GM10266 (cell line): ENCODE measurements around the gene SPATA12.

ENCODE experiments used
- DNase-seq: peaks from one replicate; pipeline ENCODE4 v3.0.0; 2012; ENCODE audit errors: extremely low spot score
- TF ChIP-seq, protein P1 (sequence below): IDR thresholded peaks from 2 replicates; pipeline ENCODE4 v1.5.1; 2012; ENCODE audit warnings: mild to moderate bottlenecking, low read depth; ENCODE audit not compliant: control insufficient read depth, insufficient read depth; ENCODE audit errors: missing control alignments

SPATA12 gene

DNA sequence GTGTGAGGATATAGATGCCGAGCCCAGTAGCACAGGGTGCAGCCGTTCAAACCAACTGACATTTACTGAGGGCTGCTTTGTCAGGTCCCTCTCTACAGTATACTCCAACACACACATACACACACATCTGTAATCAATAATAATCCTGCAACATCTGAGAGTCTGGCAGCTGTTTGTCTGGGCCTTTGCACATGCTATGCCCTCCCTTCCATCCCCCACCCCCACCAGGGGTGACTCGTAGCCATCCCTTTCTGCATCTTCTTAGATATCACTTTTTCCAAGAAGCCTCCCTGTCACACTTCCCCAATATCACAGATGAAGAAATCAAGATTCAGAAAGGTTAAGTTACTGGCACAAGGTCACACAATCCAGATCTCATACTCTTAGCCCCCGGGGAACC, 13.7 kb downstream of the SPATA12 start:
- TF ChIP-seq, protein P1, sequence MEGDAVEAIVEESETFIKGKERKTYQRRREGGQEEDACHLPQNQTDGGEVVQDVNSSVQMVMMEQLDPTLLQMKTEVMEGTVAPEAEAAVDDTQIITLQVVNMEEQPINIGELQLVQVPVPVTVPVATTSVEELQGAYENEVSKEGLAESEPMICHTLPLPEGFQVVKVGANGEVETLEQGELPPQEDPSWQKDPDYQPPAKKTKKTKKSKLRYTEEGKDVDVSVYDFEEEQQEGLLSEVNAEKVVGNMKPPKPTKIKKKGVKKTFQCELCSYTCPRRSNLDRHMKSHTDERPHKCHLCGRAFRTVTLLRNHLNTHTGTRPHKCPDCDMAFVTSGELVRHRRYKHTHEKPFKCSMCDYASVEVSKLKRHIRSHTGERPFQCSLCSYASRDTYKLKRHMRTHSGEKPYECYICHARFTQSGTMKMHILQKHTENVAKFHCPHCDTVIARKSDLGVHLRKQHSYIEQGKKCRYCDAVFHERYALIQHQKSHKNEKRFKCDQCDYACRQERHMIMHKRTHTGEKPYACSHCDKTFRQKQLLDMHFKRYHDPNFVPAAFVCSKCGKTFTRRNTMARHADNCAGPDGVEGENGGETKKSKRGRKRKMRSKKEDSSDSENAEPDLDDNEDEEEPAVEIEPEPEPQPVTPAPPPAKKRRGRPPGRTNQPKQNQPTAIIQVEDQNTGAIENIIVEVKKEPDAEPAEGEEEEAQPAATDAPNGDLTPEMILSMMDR, result no peak
- no peak for DNase-seq

- TF ChIP-seq, protein P1, result no peak
Observed at GRCh38 chr3:57076422-57076951, 16.0 kb downstream of the SPATA12 start.

DNA sequence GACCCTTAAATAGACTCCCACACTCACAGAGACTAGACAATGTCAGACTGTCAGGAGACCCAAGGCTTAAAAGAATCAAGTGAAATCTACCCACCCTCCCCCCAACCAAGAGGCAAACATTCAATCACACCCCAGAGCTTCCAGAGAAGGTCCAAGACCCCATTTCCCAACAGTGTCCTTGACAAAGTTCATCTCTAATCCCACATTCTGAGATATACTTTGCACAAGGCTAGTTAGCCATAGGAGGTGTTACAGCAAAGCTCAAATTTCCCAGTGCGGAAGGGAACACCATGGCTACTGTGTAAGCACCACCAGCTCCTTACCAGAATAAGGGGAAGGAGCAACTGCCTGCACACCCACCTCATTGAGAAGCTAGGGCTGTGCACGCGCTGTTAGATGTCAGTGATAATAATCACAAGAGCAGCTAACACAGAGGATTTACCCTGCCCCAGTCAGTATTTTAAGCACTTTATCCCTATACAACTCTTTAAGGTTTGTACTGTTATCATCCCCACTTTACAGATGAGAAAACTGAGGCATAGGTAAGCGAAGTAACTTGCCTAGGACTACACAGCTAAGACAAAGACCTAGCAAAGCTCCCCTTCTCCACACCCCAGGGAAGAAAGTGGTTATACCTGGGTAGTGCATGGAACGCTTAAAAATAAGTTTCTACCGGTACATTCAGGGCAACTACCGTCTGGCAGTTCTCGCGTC, 17.3 kb downstream of the SPATA12 start:
- DNase-seq, result no peak
- TF ChIP-seq, protein P1, result no peak

More at GRCh38 chr3:57076422-57076951, 16.0 kb downstream of the SPATA12 start:
- no peak for DNase-seq

- DNase-seq, result peak; percentile 51
- TF ChIP-seq, protein P1, result no peak
Observed at GRCh38 chr3:57078344-57078634, 17.8 kb downstream of the SPATA12 start.

GRCh38 chr3:57078635-57079473, 18.4 kb downstream of the SPATA12 start:
- peak; percentile 75 for DNase-seq
- TF ChIP-seq, protein P1, result peak; percentile 49

DNA sequence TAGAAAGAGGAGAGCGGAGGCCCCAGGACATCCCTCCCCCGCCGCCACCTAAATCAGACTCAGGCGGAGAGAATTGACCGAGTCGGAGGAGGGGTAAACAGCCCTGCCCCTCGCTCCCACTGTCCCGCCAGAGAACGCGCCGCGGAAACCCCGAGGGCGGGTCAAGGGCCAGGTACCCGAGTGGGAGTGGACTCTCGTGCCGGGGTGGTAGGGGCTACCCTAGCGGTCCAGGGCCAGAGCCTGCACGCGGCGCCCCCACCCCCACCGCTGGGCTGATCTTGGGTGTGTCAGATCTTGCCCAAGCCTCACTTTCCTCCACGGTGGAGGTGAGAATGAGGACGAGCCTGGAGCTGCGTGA, 19.0 kb downstream of the SPATA12 start:
- no peak for DNase-seq
- TF ChIP-seq, protein P1, result no peak

- TF ChIP-seq, protein P1, result no peak
- no peak for DNase-seq
Observed at GRCh38 chr3:57080171-57080570, 19.7 kb downstream of the SPATA12 start.
